Smooth muscle cell (in vitro differentiated cells): ENCODE results near the gene DBR1. TPM values are rescaled to one million over a fixed set of nuclear protein-coding genes. Genes with fewer than 3 reads are reported as not detected.

Experiments
- DNase-seq: peaks from one replicate; lab custom pipeline; 2025; ENCODE audit not compliant: unreplicated experiment; lab: John Stamatoyannopoulos, UW
- H2AFZ ChIP-seq: fragments of 200-600 bp; sonication (generic); 2 replicates; pipeline ENCODE4 v1.6.0; 2016; ENCODE audit warnings: antibody characterized with exemption, low read depth, mild to moderate bottlenecking
- H3F3A ChIP-seq: fragments of 200-600 bp; sonication (generic); 2 replicates; pipeline ENCODE4 v1.6.0; 2017; ENCODE audit warnings: antibody characterized with exemption, low read depth
- H3K27ac ChIP-seq: fragments of 200-600 bp; sonication (generic); 2 replicates; pipeline ENCODE4 v1.5.1; 2016; ENCODE audit warnings: low read depth, mild to moderate bottlenecking
- H3K27me3 ChIP-seq: fragments of 200-600 bp; sonication (generic); 2 replicates; pipeline ENCODE4 v1.6.1; 2016; ENCODE audit warnings: low read depth, mild to moderate bottlenecking
- H3K36me3 ChIP-seq: fragments of 200-600 bp; sonication (generic); 2 replicates; pipeline ENCODE4 v1.5.1; 2016; ENCODE audit warnings: low read depth
- H3K4me1 ChIP-seq: fragments of 200-600 bp; sonication (generic); 2 replicates; pipeline ENCODE4 v1.5.1; 2016; ENCODE audit warnings: low read depth
- H3K4me2 ChIP-seq: fragments of 200-600 bp; sonication (generic); 2 replicates; pipeline ENCODE4 v1.6.0; 2016; ENCODE audit warnings: mild to moderate bottlenecking
- H3K4me3 ChIP-seq: fragments of 200-600 bp; sonication (generic); 2 replicates; pipeline ENCODE4 v1.5.1; 2016; ENCODE audit warnings: mild to moderate bottlenecking
- H3K79me2 ChIP-seq: fragments of 200-600 bp; sonication (generic); 2 replicates; pipeline ENCODE4 v1.6.0; 2016; ENCODE audit warnings: low read depth, mild to moderate bottlenecking
- H3K9ac ChIP-seq: fragments of 200-600 bp; sonication (generic); 2 replicates; pipeline ENCODE4 v1.6.0; 2016; ENCODE audit warnings: low read depth
- H3K9me3 ChIP-seq: fragments of 200-600 bp; sonication (generic); replicated peaks from 2 replicates; pipeline ENCODE4 v1.5.1; 2016; ENCODE audit warnings: low read depth
- H4K20me1 ChIP-seq: fragments of 200-600 bp; sonication (generic); 2 replicates; pipeline ENCODE4 v1.6.0; 2016; ENCODE audit warnings: low read depth
- WGBS: methylation state at CpG from one replicate; pipeline ENCODE4 v1.1.7; 2016; ENCODE audit warnings: low lambda C conversion rate; 5-methylcytosine and 5-hydroxymethylcytosine counted together
- polyA plus RNA-seq: library from polyadenylated mRNA; unstranded; fragments of >200 nt; fragmentation: Nextera tagmentation; extraction: Ambion mirVana; gene quantifications from 2 replicates; pipeline ENCODE4 v1.2.1, GENCODE V29; 2016
- total RNA-seq: library from RNA; depleted of rRNA; stranded (reverse); fragments of >200 nt; gene quantifications from 2 replicates; pipeline ENCODE4 v1.2.3, GENCODE V29; 2014
- TF ChIP-seq, protein P1 (sequence below): fragments of 200-600 bp; sonication (generic); IDR thresholded peaks from 2 replicates; pipeline ENCODE4 v1.5.1; 2017; ENCODE audit warnings: borderline replicate concordance, mild to moderate bottlenecking, antibody characterized with exemption; ENCODE audit not compliant: insufficient read depth, poor library complexity, severe bottlenecking

The DBR1 gene
- total and polyA plus RNA-seq, 2 experiments from 2014 or later, result 13.8 to 15.1 TPM

DNA sequence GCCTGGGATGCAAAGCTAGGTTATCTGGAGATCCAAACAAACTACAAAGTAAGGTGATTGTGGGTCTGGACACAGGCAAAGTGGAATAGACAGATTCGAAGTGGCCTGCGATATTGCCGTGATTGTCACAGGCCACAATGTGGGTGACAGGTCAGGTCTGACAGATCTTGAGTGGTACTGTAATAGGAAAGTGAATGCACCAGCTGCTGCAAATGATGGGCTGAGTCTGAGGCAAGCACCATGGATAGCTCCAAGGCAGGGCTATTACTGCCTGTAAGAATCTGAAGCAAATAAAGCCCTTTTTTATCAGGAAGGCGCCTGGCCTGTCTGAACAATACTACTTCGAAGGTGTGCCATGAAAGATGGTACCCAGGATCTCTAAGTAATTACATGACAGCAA lies 22.3 kb upstream of the DBR1 start:
- Histone ChIP-seq H3K4me2 (no peak overlapping the region), H3F3A (no peaks in the 10 kb centered on the region), H3K9me3 (no peaks in the 10 kb centered on the region), H3K36me3 (no peaks in the 10 kb centered on the region), H2AFZ (no peak overlapping the region), H3K27ac (no peak overlapping the region), H3K9ac (no peak overlapping the region), H3K4me3 (no peak overlapping the region), H3K79me2 (peaks cover 93% of the 10 kb centered on the region), H4K20me1 (peaks cover 98% of the 10 kb centered on the region), H3K27me3 (no peaks in the 10 kb centered on the region), H3K4me1 (no peaks in the 10 kb centered on the region)
- no peak for DNase-seq
- WGBS, result 89% methylated on average over 5 of the region's 5 CpGs
- TF ChIP-seq, protein P1, sequence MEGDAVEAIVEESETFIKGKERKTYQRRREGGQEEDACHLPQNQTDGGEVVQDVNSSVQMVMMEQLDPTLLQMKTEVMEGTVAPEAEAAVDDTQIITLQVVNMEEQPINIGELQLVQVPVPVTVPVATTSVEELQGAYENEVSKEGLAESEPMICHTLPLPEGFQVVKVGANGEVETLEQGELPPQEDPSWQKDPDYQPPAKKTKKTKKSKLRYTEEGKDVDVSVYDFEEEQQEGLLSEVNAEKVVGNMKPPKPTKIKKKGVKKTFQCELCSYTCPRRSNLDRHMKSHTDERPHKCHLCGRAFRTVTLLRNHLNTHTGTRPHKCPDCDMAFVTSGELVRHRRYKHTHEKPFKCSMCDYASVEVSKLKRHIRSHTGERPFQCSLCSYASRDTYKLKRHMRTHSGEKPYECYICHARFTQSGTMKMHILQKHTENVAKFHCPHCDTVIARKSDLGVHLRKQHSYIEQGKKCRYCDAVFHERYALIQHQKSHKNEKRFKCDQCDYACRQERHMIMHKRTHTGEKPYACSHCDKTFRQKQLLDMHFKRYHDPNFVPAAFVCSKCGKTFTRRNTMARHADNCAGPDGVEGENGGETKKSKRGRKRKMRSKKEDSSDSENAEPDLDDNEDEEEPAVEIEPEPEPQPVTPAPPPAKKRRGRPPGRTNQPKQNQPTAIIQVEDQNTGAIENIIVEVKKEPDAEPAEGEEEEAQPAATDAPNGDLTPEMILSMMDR, result no peak

DNA sequence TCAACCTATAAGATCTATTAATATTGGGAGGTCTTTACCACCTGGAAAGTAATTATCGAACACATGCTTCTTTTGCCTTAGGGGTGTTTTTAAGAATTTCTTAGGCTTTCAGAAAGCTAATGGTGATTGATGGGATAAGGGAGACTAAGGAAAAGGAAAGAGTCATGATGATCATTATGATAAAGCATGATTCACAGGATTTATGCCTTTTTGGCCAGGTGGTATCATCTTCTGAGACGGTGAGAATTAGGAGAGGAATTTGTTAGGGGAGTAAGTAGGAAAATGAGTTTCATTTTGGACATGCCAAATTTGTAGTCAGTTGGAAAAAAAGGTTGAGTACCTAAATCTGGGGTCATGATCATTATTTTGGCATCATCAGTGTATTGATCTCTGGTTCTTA lies 21.3 kb upstream of the DBR1 start:
- Histone ChIP-seq H3K79me2 (peaks cover 93% of the 10 kb centered on the region), H3K9ac (no peak overlapping the region), H3K4me1 (no peaks in the 10 kb centered on the region), H3K36me3 (no peaks in the 10 kb centered on the region), H4K20me1 (peaks cover 98% of the 10 kb centered on the region), H3K27me3 (no peaks in the 10 kb centered on the region), H3K9me3 (no peaks in the 10 kb centered on the region), H3K4me2 (no peak overlapping the region), H3K27ac (no peak overlapping the region), H3F3A (no peaks in the 10 kb centered on the region), H3K4me3 (no peak overlapping the region), H2AFZ (no peak overlapping the region)
- WGBS, result 88% methylated on average over 2 of the region's 2 CpGs
- no peak for DNase-seq
- TF ChIP-seq, protein P1, result no peak

DNA sequence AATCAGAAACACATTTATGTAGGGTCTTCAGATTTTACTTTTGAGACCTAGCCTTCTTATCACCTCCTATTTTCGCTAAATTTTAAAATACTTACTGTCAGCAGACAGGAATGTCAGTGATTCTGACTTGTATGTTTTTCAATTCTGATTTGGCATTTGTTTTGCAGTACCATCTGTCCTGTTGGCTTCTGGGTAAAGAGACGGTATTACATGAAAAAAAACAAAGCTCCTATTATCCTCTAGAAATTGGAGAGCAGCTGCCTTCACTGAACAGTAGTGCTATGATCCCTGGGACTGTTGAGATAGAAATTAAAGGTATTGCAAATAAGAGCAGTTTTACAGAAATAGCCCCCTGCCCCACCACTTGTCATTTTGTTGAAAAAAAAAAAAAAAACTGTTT lies 20.8 kb upstream of the DBR1 start:
- Histone ChIP-seq H3K79me2 (peaks cover 94% of the 10 kb centered on the region), H3K36me3 (no peaks in the 10 kb centered on the region), H3K27ac (no peak overlapping the region), H3K4me2 (no peak overlapping the region), H3K9ac (no peak overlapping the region), H4K20me1 (peaks cover 98% of the 10 kb centered on the region), H3K4me1 (no peaks in the 10 kb centered on the region), H3K9me3 (no peaks in the 10 kb centered on the region), H3K27me3 (no peaks in the 10 kb centered on the region), H3K4me3 (no peak overlapping the region), H3F3A (no peaks in the 10 kb centered on the region), H2AFZ (no peak overlapping the region)
- no peak for DNase-seq
- 89% methylated on average over 2 of the region's 2 CpGs for WGBS
- TF ChIP-seq, protein P1, result no peak

DNA sequence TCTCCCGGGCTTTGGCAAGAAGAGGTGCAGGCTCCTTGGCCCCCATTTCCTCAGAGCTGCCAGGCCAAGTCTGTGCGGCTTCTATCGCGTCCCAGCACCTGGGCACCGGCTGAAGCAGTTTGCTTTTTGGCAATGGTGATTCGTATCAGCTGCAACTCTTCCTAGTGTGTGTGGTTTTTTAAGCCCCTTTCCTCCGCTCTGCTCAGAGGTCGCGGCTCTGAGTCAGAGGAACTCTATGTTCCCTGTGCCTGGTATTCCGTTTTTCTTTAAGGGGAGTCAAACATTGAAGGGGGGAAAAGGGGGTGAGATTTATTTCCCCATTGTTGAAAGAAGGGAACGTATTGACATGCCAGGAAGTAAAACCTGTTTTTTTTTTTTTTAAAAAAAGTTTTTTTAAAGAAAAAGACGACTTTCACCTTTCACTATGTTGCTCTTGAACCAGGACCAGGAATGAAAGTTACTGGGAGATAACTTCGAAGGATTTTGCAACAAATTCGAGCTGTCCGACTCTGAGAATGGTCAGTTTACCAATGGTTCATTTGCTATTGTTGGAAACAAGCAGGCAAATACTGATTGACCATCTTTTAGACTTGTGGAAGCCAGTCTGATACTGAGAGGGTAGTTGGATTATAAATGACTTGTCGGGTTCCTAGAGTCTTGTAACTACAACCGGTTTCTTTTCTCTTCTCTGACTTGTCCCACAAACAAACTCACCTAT lies 13.5 kb upstream of the DBR1 start:
- peaks cover 55% of the 10 kb centered on the region for H3K79me2 ChIP-seq

More for the DNA sequence above, 13.5 kb upstream of the DBR1 start:
- H3K4me2 ChIP-seq, result peak overlapping the region; percentile 92
- peak overlapping the region; percentile 83 for H3K27ac ChIP-seq
- H3K9ac ChIP-seq, result peak overlapping the region; percentile 89
- H4K20me1 ChIP-seq, result peaks cover 49% of the 10 kb centered on the region
- H3K27me3 ChIP-seq, result no peaks in the 10 kb centered on the region
- H3F3A ChIP-seq, result peaks cover 7% of the 10 kb centered on the region
- no peak for DNase-seq
- H3K4me3 ChIP-seq, result peak overlapping the region; percentile 90
- TF ChIP-seq, protein P1, result no peak
- no peaks in the 10 kb centered on the region for H3K36me3 ChIP-seq
- no peaks in the 10 kb centered on the region for H3K9me3 ChIP-seq
- H3K4me1 ChIP-seq, result peaks cover 13% of the 10 kb centered on the region
- 13% methylated on average over 17 of the region's 17 CpGs for WGBS
- peak overlapping the region; percentile 97 for H2AFZ ChIP-seq
